GM18868 (cell line): Measurements from ENCODE around the gene MACF1.
"Not testable (repeated sequence)": the region's sequence is repeated elsewhere in the genome, so short reads cannot be mapped to it uniquely, and the experiment has no call there.

Experiments
- ATAC-seq: cut with Tn5 transposase; IDR thresholded peaks from one replicate; pipeline ENCODE4 v1.9.1; 2021; ENCODE audit warnings: mild to moderate bottlenecking, moderate library complexity; ENCODE audit not compliant: unreplicated experiment

Gene MACF1

GRCh38 chr1:39507230-39507928 lies 302.9 kb downstream of the MACF1 start:
- no peak for ATAC-seq

DNA sequence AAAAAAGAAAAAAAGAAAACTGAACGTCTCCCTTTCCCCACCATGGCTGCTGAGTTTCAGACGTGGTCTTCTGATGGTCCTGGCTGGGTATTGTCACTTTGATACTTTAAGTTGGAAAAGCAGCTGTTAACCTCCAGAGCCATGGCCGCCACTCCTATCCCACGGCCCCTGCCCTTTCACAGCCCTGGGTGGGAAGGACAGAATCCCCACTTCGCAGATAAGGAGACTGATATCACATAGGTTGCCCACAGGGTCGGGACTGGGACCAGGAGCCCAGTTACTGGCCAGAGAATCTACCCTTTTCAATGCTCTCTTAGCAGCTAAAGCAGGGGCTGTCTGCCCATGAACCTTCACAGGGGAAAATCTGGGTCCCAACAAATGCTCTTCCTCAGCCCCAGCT lies 303.8 kb downstream of the MACF1 start:
- ATAC-seq = no peak

DNA sequence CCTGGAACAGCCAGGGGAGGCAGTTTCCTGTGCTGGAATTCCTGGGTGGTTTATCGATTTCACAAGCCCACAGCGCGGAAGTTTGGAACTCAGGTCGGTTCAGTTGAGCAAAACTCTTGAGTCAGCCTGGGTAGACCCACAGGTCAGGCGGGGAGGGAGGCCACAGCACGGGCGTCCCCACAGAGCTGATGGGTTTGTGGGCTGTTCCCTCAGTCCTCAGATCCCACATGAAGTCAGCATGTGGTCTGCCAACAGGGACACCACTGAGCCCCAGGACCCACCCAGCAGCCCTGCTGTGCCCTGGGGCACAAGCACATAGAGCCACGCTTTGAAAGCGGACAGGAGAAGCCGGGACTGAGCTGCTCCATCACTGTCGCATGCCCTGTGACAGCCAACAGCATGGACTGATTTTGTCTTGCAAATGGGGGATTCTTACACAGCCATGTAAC lies 304.4 kb downstream of the MACF1 start:
- peak; percentile 23 for ATAC-seq

DNA sequence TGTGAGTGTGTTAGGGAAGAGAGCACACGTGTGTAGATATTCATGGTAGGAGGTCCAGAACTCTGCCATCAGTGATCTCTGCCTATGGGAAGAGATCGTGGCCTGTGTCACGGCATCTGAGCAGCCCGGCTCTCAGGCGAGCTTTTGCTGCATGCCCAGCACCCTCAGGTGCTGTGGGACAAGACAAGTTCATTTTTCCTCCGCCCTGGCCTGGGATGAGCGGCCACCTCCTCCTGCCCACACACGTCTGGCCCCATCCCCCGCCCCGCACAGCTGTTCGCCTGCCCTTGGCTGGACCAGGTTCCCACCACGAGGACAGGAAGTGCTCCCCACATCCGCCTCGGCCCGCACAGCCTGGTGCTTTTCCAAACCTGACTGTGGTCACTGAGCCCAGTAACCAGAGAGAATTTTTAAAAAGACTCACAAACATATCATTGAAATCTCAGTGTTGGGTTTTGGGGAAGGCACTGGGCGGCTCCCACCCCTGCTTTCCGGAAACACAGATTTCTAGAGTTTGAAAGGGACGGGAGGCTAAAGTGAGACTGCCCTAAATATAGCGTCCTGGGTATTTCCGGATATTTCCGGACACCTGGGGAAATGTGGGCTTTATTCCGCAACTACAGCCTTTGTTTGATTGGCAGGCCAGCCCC lies 305.0 kb downstream of the MACF1 start:
- ATAC-seq = peak; percentile 59

- not testable (repeated sequence) for ATAC-seq
Observed at GRCh38 chr1:39510570-39511186, 306.2 kb downstream of the MACF1 start.

GRCh38 chr1:39511477-39511876 lies 307.0 kb downstream of the MACF1 start:
- not testable (repeated sequence) for ATAC-seq

- not testable (repeated sequence) for ATAC-seq
Observed at GRCh38 chr1:39512234-39512847, 307.8 kb downstream of the MACF1 start.

DNA sequence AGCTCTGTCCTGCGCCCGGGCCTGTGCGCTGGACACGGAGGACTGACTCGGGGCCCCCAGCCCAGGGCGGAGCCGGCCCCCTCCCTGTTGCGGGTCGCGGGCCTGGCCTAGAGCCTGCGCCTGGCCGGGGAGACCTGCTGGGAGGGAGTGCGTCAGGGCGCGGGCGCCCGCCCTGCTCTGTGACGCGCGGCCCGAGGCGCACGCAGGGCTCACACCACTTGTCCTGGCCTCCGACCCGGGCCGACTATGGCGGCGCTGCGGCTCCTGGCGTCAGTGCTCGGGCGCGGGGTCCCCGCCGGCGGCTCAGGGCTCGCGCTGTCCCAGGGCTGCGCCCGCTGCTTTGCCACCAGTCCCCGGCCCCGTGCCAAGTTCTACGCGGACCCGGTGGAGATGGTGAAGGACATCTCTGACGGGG lies 310.2 kb downstream of the MACF1 start:
- ATAC-seq = not testable (repeated sequence)

GRCh38 chr1:39515131-39516086 lies 310.9 kb downstream of the MACF1 start:
- not testable (repeated sequence) for ATAC-seq

GRCh38 chr1:39516841-39517240 lies 312.3 kb downstream of the MACF1 start:
- not testable (repeated sequence) for ATAC-seq

DNA sequence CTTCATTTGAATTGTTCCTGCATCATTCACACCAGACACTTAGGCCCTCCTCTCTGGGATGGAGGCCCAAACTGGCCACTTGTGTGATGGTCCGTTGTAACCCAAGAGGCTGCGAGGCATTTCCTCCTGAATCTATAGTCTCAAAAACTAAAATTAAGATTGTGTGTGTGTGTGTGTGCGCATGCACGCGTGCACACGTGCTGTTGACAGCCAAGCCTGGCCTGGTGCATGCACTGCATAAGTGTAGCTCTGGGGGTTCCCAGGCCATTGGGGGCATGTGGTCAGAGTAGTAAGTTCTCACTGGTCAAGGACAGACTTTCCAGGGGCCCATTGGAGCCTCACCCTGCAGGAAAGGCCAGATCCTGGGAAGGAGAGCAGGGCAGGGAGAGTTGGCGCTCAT lies 313.4 kb downstream of the MACF1 start:
- ATAC-seq = not testable (repeated sequence)

DNA sequence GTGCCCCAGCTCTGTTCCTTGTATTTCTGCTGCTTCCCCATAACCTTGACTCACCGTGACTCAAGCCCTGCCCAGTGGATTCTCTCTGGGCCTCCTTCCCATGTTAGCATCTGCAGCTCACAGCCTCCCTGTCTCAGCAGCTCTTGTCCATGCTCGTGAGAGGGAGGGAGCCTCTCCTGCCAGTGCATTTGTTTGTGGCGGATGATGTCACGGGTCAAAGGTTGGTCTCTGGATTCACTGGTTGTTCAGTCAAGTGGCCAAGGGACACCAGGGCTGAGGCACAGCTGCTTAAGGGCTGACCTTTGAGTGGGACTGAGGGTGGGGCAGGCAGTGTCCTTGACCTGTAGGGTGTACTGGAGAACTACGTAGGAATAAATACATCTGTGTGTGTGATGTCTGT lies 314.9 kb downstream of the MACF1 start:
- ATAC-seq = not testable (repeated sequence)

GRCh38 chr1:39522221-39522620 lies 317.7 kb downstream of the MACF1 start:
- not testable (repeated sequence) for ATAC-seq

DNA sequence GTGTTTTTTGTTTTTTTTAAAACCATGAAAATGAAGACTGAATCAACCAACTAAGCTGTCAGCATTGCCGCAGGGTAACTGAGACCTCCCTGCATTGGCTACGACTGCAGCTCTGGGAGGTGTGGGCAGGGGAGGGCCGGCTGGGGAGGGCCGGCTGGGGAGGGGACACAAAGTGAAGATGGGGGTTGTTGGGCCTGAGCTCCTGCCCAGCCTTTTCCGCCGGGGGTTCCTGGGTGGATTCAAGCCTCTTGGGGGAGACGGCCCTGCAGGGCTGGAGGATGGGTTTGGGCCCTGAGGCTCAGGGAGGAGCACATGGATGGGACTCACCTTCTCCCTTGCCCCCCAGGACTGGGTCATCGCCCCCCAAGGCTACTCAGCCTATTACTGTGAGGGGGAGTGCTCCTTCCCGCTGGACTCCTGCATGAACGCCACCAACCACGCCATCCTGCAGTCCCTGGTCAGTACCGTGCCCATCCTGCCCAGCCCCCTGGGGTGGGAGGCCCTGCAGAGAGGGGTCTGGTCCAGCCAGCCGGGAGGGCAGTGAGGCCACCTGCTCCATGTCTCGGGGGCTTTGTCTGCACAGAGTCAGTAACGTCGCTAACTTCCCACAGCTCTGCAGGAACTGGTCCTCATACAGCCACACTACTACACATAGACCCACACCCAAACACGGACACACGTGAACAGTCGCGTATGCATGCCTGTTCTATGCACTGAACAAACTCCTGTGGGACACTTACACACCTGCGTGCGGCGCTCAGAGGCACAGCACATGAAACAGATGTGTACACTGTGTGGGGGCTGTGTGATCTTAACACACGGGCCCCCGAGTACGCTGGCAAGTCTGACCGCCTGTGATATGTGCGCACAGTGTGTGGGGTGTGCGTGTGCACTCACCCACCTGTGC lies 318.4 kb downstream of the MACF1 start:
- ATAC-seq = no peak

GRCh38 chr1:39524171-39524570 lies 319.7 kb downstream of the MACF1 start:
- ATAC-seq = no peak

DNA sequence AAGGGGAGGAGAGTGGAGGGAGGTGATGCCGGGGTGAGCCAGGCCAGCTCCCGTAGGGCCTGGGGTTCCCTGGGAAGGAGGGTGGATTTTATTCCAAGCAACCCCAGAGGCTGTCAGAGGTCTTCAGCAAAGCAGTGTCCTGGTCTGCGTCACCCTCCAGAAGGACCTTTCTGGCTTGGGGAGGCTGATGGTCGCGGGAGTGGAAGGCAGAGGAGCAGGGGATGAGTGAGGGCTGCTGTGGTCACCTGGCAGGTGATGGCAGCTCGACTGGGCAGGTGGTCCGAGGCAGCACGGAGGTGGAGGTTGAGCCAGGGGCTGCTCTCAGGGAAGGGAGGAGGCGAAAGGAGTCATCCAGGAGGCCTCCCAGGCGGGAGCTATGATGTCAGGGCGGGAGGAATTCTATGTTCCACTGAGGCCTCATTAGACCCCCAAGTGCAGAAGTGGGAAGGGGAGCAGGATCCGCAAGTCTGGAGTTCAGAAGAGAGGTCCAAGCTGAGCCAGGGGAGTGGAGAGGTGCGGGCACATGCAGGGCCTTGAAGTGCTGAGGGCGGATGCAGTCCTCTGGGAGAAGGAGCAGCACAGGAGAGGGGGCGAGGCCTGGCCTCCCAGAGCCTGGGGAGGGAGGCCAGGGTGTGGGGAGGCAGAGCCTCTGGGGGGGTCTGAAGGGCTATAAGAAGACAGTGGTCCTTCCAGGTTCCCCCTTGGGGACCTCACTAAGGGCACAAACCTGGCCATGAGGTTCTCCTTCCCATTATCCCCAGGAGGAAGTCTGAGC lies 320.3 kb downstream of the MACF1 start:
- ATAC-seq = no peak

- ATAC-seq = peak; percentile 86
Observed at GRCh38 chr1:39525366-39526165, 321.1 kb downstream of the MACF1 start.
